Iris pigment epithelial cell (primary cell): Measurements from ENCODE around the gene PEAR1.

Experiments
- DNase-seq: peaks from one replicate; pipeline ENCODE4 v3.0.0-alpha.2; 2011; ENCODE audit warnings: low read depth

Gene PEAR1

GRCh38 chr1:156942176-156942575, 48.7 kb downstream of the PEAR1 start:
- DNase-seq, result no peak

- DNase-seq, result no peak
These were observed 49.1 kb downstream of the PEAR1 start for GRCh38 chr1:156942576-156942975.

GRCh38 chr1:156943756-156944155, 50.2 kb downstream of the PEAR1 start:
- no peak for DNase-seq

GRCh38 chr1:156944268-156944667, 50.8 kb downstream of the PEAR1 start:
- no peak for DNase-seq

- no peak for DNase-seq
These were observed 51.3 kb downstream of the PEAR1 start for GRCh38 chr1:156944848-156945247.

GRCh38 chr1:156945881-156946661, 52.6 kb downstream of the PEAR1 start:
- DNase-seq, result no peak

GRCh38 chr1:156947127-156947526, 53.6 kb downstream of the PEAR1 start:
- no peak for DNase-seq

GRCh38 chr1:156947818-156948525, 54.5 kb downstream of the PEAR1 start:
- DNase-seq, result no peak

- DNase-seq, result no peak
These were observed 55.2 kb downstream of the PEAR1 start for GRCh38 chr1:156948708-156949107.

GRCh38 chr1:156949127-156949526, 55.6 kb downstream of the PEAR1 start:
- DNase-seq, result no peak

- DNase-seq, result no peak
These were observed 57.9 kb downstream of the PEAR1 start for GRCh38 chr1:156951371-156951770.

GRCh38 chr1:156953571-156953970, 60.1 kb downstream of the PEAR1 start:
- DNase-seq, result no peak

- DNase-seq, result no peak
These were observed 62.8 kb downstream of the PEAR1 start for GRCh38 chr1:156956333-156956732.

- no peak for DNase-seq
These were observed 64.1 kb downstream of the PEAR1 start for GRCh38 chr1:156957634-156958033.

- peak; percentile 22 for DNase-seq
These were observed 64.8 kb downstream of the PEAR1 start for GRCh38 chr1:156958247-156958714.

- DNase-seq, result peak; percentile 72
These were observed 65.9 kb downstream of the PEAR1 start for GRCh38 chr1:156959414-156959813.

GRCh38 chr1:156959925-156960324, 66.4 kb downstream of the PEAR1 start:
- DNase-seq, result no peak

GRCh38 chr1:156961709-156962108, 68.2 kb downstream of the PEAR1 start:
- no peak for DNase-seq

GRCh38 chr1:156963621-156964020, 70.1 kb downstream of the PEAR1 start:
- peak; percentile 28 for DNase-seq

GRCh38 chr1:156964441-156964840, 70.9 kb downstream of the PEAR1 start:
- DNase-seq, result peak; percentile 18
